ENCODE data around the gene TIPIN.
"Not testable (repeated sequence)": the region's sequence is repeated elsewhere in the genome, so short reads cannot be mapped to it uniquely, and the experiment has no call there.

Gene TIPIN

GRCh38 chr15:66356359-66357236 lies at the start of gene TIPIN:
TIPIN (minus strand) TSS chr15:66356685; CDS start chr15:66352947, 3,738 bp downstream.
- peak; percentile 99 for DNase-seq

- DNase-seq: no peak
These were observed 49.1 kb upstream of the TIPIN start for GRCh38 chr15:66405615-66406014.

DNA sequence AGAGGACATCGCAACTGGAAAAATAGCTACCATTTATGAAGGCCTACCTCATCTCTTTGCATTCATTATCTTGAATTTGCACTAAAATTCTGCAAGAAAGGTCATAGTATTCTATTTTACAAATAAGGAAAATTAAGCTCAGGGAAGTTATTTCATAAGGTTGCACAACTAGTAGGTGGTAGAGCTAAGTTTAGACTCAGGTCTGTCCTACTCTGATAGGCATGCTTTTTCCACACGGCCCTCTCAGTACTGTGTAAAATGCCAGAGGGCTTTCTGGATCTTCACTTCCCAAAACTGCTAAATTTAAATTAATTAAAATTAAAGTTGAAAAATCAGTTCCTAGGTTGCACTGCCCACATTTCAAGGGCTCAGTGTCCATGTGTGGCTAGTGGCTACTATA lies 48.5 kb upstream of the TIPIN start:
- no peak for DNase-seq

- no peak for DNase-seq
These were observed 48.0 kb upstream of the TIPIN start for GRCh38 chr15:66404532-66404931.

DNA sequence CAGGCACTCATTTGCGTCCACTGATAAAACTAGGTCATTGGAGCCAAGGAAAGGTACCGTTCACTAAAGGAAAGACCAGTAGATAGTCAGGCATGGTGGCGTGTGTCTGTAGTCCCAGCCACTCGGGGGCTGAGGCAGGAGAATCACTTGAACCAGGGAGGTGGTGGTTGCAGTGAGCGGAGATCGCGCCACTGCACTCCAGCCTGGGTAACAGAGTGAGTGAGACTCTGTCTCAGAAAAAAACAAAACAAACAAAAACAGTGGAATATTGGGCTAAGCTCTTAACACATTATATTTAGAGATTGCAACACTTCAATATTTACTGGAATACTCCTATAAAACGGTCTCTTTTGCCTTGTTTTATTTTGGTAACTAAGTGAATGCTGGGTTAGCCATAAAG lies 47.6 kb upstream of the TIPIN start:
- DNase-seq: no peak

GRCh38 chr15:66403323-66403722 lies 46.8 kb upstream of the TIPIN start:
- no peak for DNase-seq

GRCh38 chr15:66402761-66403284 lies 46.3 kb upstream of the TIPIN start:
- DNase-seq: no peak

DNA sequence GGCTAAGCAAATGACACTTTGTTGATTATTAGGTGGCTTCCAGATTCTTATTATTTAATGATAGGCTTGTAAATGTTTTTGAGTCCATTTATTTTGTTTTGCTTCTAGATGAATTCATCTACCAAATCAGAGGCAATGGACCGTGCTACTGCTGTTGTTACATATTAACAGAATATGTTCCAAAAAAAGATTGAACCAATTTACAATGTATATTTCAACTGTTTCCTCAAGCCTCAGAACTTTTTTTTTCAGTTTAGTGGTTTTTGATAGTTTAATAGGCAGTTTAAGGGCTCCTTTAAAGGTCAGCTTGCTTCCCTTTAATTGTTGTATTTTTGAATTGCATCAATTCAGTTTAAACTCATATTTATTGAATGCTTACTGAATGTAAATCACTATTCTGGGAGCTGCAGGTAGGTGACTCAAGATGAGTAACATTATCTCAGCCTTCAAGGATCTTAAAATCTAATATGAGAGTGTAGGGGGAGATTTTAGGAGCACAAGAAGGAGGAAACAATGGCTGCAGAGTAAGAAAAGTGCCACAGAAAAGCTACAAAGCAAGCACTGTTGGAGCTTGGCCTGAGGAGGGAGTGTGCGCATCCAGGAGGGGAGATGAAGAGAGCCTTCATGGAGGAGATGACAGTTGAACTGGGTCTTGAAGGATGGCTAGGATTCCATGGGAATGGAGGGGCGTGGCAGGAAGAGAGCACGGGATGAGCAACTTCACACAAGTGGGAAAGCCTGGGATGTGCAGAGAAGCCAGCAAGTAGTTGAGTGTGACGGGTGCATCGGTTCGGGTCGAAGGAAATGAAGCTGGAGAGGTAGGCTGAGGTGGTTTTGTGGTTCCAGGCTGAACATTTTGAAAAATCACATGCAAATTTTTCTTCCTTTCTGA lies 44.9 kb upstream of the TIPIN start:
- no peak for DNase-seq

- DNase-seq: no peak
These were observed 43.9 kb upstream of the TIPIN start for GRCh38 chr15:66400351-66400774.

DNA sequence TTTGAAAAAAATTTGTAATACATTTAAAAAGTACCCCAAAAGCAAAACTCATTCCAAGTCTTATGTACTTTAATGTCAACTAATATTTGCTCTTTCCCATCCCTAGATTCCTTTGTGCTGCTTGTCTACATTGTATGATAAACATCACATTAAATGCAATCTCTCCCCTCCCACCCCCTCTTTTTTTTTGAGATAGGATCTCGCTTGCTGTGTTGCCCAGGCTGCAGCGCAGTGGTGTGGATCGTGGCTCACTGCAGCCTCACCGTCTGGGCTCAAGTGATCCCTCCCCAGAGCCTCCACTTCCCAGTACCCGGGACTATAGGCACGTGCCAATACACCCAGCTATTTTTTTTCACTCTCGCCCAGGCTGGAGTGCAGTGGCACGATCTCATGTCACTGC lies 42.8 kb upstream of the TIPIN start:
- DNase-seq: no peak

- peak; percentile 80 for DNase-seq
These were observed 38.4 kb upstream of the TIPIN start for GRCh38 chr15:66394915-66395314.

DNA sequence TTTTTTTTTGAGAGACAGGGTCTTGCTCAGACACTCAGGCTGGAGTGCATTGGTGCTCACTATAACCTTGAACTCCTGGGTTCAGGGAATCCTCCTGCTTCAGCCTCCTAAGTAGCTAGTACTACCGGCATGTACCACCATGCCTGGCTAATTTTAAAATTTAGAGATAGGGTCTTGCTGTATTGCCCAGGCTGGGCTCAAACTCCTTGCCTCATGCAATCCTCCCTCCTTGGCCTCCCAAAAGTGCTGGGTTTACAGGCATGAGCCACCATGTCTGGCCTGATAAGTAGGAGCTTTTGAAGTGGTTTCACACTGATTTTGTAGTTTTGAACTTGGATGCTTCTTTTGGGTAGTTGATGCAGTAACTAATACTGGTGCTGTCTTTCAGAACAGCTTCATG lies 38.0 kb upstream of the TIPIN start:
- DNase-seq: no peak

DNA sequence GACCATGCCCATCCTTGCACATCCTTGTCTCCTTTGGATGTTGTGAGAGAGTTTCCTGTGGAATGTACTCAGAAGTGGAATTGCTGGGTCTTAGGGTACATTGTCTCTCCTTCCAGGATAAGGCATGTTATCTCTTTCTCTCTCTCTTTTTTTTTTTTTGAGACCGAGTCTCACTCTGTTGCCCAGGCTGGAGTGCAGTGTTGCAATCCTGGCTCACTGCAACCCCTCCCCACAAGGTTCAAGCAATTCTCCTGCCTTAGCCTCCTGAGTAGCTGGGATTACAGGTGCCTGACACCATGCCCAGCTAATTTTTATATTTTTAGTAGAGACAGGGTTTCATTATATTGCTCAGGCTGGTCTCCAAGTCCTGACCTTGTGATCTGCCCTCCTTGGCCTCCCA lies 36.6 kb upstream of the TIPIN start:
- DNase-seq: not testable (repeated sequence)

DNA sequence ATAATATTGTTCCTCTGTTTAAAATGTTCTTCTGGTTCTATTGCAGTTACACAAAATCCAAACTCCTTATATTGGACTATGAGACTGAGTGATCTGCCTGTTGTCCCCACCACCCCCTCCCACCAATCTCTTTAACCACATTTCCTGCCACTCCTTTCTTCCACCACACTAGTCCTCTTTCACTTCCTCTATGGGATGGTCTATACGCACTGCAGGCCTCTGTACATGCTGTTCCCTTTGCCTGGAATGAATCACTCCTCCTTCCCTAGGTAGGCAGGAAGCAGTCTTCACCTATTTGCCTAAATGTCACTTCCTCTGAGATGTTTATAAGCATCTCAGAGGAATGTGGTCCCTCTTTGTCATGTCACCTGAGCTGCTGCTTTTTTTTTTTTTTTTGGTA lies 34.2 kb upstream of the TIPIN start:
- peak; percentile 72 for DNase-seq

DNA sequence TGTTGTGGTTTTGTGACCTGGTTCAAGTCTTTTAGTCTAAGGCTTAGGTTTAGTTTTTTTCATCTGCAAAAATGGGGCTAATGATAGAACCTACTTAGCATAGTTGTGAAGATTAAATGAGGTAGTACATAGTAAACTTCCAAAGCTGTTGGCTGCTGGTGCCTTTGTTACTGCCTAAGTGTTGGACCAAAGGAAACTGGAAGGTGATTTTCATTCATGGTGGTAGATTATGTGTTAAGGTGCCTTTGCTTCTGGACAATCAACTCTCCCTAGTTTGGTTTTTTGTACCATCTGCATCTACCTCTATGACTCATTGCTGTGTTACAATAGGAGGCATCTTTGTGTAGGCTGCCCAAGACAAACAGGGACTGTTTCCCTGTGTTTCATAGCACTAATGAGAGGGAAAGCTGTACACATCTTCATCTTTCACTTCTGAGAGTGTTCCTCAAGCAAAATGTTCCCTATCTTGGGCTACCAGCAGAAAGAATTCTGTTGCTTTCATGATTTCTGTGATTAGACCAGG lies 33.4 kb upstream of the TIPIN start:
- no peak for DNase-seq

- no peak for DNase-seq
These were observed 32.8 kb upstream of the TIPIN start for GRCh38 chr15:66389098-66389858.

GRCh38 chr15:66388576-66388975 lies 32.1 kb upstream of the TIPIN start:
- no peak for DNase-seq

DNA sequence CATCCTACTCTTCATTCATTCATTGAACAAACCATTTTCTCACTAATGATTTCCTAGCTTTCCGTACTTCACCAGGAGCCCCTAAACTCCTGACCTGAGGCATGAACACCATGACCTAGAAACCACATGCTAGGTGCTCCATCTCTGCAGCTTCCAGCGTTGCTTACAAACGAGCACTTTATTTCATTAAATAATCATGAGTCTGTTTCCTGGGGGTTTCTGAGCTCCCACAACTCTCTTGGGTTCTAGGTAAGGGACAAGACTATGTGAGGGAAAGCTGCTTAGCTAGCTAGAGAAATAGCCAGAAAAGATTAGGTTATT lies 31.5 kb upstream of the TIPIN start:
- DNase-seq: no peak

DNA sequence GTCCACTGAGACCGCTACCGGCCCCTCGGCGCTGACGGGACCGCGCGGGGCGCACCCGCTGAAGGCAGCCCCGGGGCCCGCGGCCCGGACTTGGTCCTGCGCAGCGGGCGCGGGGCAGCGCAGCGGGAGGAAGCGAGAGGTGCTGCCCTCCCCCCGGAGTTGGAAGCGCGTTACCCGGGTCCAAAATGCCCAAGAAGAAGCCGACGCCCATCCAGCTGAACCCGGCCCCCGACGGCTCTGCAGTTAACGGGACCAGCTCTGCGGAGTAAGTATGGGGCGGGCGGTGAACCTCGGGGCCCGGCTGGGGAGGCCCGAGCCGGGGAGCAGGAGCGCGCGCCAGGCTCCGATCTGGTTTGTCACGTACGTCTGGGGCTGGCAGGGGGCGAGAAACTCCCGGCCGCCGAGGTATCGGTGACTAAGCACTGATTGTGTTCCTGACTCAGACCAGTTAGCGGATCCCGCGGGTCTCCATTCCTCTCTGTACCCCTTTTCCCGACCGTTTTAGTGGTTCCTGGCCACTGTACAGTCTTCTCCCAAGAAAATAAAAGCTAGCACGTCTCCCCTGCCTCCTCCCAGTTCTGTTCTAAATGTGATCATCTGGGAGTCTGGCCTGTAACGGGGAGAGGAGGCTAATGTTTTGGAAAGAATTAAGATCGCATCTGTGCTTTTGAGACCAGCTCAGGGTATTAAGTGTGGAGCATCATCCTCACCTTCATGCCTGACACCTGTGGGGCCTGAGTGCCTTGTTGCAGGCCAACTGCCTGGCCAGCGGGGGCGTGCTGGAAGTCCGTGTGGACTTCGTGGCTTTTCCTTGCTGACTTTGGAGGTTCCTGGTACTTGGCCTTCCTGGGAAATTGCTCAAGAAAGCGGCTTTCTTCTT lies 30.9 kb upstream of the TIPIN start:
- DNase-seq: peak; percentile 63

- peak; percentile 99 for DNase-seq
These were observed 30.0 kb upstream of the TIPIN start, which contains the start of gene MAP2K1 for GRCh38 chr15:66386204-66387123. MAP2K1 (plus strand) TSS chr15:66386912; CDS start chr15:66387348, 436 bp downstream.

Data from hematopoietic multipotent progenitor cell treated with erythropoietin and hydrocortisone succinate and interleukin-3 and kit ligand, for 6 days (in vitro differentiated cells).